Stimulated activated CD4-positive, alpha-beta T cell treated with anti-CD3 and anti-CD28 coated beads, Interleukin-15, amount 100 ng/mL, for 48 hours (primary cell): ENCODE data around the gene CTAGE9.

Source experiments
- DNase-seq, 2 donors: peaks; one replicate each; pipeline ENCODE4 v3.0.0-alpha.2; 2020; ENCODE audit warnings: low read depth in 2 of 2

Gene CTAGE9

GRCh38 chr6:131673184-131673583 lies 37.6 kb downstream of the CTAGE9 start:
- no peak for DNase-seq

- DNase-seq: no peak
These were observed 40.9 kb downstream of the CTAGE9 start for GRCh38 chr6:131669891-131670290.

GRCh38 chr6:131663578-131664165 lies 47.1 kb downstream of the CTAGE9 start:
- no peak for DNase-seq

GRCh38 chr6:131660195-131660594 lies 50.6 kb downstream of the CTAGE9 start:
- DNase-seq: no peak
